Activated CD4-positive, alpha-beta T cell treated with anti-CD3 and anti-CD28 coated beads, Interleukin-2, amount 50 U/mL, for 1 hour (primary cell): ENCODE results near the gene TAF3.
"Not testable (repeated sequence)": the region's sequence is repeated elsewhere in the genome, so short reads cannot be mapped to it uniquely, and the experiment has no call there.

ENCODE experiments used
- DNase-seq: peaks from one replicate; pipeline ENCODE4 v3.0.0-alpha.2; 2020

Gene TAF3

GRCh38 chr10:7972367-7972766, 154.1 kb downstream of the TAF3 start:
- no peak for DNase-seq

GRCh38 chr10:7980196-7980595, 161.9 kb downstream of the TAF3 start:
- no peak for DNase-seq

GRCh38 chr10:7982727-7983126, 164.4 kb downstream of the TAF3 start:
- DNase-seq = no peak

GRCh38 chr10:7984325-7984724, 166.0 kb downstream of the TAF3 start:
- no peak for DNase-seq

- DNase-seq = no peak
Measured at GRCh38 chr10:7984896-7985295, 166.6 kb downstream of the TAF3 start.

- DNase-seq = no peak
Measured at GRCh38 chr10:7986851-7987250, 168.5 kb downstream of the TAF3 start.

- DNase-seq = no peak
Measured at GRCh38 chr10:7988989-7989388, 170.7 kb downstream of the TAF3 start.

- no peak for DNase-seq
Measured at GRCh38 chr10:7998831-7999230, 180.5 kb downstream of the TAF3 start.

- no peak for DNase-seq
Measured at GRCh38 chr10:8004469-8005000, 186.2 kb downstream of the TAF3 start.

GRCh38 chr10:8006274-8006999, 188.1 kb downstream of the TAF3 start:
- DNase-seq = no peak

- no peak for DNase-seq
Measured at GRCh38 chr10:8009031-8009430, 190.7 kb downstream of the TAF3 start.

GRCh38 chr10:8013006-8013405, 194.7 kb downstream of the TAF3 start:
- no peak for DNase-seq

- no peak for DNase-seq
Measured at GRCh38 chr10:8013619-8014018, 195.3 kb downstream of the TAF3 start.

- no peak for DNase-seq
Measured at GRCh38 chr10:8014649-8015048, 196.3 kb downstream of the TAF3 start.

GRCh38 chr10:8017277-8017676, 199.0 kb downstream of the TAF3 start:
- DNase-seq = no peak

- no peak for DNase-seq
Measured at GRCh38 chr10:8023321-8023720, 205.0 kb downstream of the TAF3 start.

- no peak for DNase-seq
Measured at GRCh38 chr10:8023851-8024250, 205.5 kb downstream of the TAF3 start.

- DNase-seq = no peak
Measured at GRCh38 chr10:8026349-8027259, 208.3 kb downstream of the TAF3 start.

GRCh38 chr10:8031211-8031610, 212.9 kb downstream of the TAF3 start:
- not testable (repeated sequence) for DNase-seq

- DNase-seq = no peak
Measured at GRCh38 chr10:8032558-8032957, 214.3 kb downstream of the TAF3 start.

GRCh38 chr10:8033812-8034465, 215.6 kb downstream of the TAF3 start:
- no peak for DNase-seq

- DNase-seq = no peak
Measured at GRCh38 chr10:8034466-8035005, 216.2 kb downstream of the TAF3 start.

- no peak for DNase-seq
Measured at GRCh38 chr10:8035006-8035640, 216.8 kb downstream of the TAF3 start.
